GM12801 (cell line): Measurements from ENCODE around the gene KDM8.

Experiments
- TF ChIP-seq, protein P1 (sequence below): IDR thresholded peaks from one replicate; pipeline ENCODE4 v1.5.1; 2011; ENCODE audit warnings: control low read depth; ENCODE audit not compliant: insufficient read length; ENCODE audit errors: extremely low read depth

KDM8 gene

DNA sequence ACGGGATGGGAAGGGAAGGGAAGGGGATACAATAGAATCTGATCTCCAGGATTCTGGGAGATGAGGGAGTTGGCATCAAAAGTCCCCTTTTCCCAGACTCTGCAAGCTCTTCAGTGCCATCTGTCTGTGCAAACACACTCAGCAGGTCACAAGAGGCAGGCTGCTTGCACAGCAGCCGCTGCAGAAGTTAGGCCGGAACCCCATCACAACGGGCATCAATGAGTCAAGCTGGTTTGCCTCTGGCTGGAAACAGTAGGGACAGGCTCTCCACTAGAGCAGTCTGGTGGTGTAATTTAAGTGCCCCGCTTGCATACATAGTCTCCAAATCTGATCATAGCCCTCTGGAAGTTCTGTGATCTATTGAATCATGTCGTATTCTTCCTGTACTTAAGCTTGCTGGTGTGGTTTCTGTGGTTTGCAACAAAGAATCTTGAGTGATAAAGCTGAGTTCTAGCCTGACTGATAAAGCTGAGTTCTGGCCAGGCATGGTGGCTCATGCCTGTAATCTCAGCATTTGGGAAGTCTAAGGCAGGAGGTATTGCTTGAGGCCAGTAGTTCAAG lies 33.7 kb upstream of the KDM8 start:
- TF ChIP-seq, protein P1, sequence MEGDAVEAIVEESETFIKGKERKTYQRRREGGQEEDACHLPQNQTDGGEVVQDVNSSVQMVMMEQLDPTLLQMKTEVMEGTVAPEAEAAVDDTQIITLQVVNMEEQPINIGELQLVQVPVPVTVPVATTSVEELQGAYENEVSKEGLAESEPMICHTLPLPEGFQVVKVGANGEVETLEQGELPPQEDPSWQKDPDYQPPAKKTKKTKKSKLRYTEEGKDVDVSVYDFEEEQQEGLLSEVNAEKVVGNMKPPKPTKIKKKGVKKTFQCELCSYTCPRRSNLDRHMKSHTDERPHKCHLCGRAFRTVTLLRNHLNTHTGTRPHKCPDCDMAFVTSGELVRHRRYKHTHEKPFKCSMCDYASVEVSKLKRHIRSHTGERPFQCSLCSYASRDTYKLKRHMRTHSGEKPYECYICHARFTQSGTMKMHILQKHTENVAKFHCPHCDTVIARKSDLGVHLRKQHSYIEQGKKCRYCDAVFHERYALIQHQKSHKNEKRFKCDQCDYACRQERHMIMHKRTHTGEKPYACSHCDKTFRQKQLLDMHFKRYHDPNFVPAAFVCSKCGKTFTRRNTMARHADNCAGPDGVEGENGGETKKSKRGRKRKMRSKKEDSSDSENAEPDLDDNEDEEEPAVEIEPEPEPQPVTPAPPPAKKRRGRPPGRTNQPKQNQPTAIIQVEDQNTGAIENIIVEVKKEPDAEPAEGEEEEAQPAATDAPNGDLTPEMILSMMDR: no peak

DNA sequence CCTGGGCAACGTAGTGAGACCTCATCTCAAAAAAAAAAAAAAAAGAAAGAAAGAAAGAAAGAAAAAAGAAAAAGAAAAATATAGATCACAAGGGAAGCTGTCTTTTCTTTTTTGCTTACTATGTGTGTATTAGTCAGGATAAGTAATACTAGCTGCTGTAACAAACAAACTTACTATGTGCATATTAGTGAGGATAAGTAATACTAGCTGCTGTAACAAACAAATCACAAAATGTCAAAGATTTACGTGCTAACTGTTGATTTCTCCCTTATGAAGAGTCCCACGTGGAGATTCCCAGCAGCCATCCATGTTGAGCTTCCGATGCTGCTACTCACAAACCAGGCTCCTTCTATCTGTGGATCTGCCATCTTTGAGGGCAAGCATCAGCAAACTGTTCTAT lies 31.7 kb upstream of the KDM8 start:
- TF ChIP-seq, protein P1: no peak

DNA sequence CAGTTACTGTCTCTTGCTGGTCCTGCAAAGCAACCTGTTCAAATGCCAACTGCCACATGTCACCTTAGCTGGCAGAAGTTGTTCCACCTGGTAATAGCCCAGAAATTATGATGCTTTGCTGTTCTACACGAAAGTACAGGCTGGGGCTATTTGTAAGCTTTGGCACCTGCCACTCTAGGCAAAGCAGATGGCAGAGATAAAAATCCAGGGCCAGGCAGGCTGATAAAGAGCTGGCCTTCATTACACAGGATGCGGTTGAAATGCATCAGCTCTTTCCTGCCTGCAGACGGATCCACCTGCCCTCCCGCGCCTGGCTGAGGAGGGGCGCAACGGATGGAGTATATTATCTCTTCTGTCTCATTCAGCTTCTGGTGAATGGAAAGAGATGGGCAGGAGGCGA lies 29.3 kb upstream of the KDM8 start:
- TF ChIP-seq, protein P1: no peak

DNA sequence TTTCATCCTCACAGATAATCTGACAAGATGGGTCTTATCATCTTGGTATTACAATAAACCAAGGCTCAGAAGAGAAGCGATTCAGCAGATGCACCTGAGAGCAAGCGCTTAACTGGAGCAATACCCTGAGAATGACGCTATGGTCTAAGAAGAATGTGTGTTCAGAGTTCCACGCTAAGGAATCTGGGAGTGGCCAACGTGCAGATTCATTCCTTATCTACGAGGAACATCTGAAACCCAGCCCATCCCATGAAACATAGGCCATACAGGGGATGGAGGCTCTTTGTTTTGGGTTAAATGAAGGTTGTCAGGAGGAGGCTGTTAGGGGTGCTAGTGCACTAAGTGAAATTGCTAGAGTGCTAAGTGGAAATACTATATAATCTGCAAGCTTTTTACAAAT lies 28.5 kb upstream of the KDM8 start:
- TF ChIP-seq, protein P1: no peak

DNA sequence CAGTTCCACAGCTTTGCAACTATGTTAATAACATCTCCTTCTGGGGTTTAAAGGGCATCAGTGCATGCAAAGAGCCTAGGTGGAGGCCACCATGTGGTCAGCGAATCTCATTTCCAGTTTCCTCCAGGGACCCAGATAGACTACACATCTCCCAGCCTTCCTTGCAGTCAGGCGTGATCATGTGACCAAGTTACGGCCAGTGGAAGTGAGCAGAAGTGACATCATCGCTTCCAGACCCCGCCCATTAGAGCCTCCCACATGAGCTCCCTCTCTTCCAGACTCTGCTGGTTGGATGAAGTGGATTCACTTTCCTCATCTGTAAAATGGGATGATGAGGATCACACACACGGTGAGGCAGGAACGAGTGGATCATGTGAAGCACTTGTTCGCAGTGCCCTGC lies 27.4 kb upstream of the KDM8 start:
- TF ChIP-seq, protein P1: no peak

DNA sequence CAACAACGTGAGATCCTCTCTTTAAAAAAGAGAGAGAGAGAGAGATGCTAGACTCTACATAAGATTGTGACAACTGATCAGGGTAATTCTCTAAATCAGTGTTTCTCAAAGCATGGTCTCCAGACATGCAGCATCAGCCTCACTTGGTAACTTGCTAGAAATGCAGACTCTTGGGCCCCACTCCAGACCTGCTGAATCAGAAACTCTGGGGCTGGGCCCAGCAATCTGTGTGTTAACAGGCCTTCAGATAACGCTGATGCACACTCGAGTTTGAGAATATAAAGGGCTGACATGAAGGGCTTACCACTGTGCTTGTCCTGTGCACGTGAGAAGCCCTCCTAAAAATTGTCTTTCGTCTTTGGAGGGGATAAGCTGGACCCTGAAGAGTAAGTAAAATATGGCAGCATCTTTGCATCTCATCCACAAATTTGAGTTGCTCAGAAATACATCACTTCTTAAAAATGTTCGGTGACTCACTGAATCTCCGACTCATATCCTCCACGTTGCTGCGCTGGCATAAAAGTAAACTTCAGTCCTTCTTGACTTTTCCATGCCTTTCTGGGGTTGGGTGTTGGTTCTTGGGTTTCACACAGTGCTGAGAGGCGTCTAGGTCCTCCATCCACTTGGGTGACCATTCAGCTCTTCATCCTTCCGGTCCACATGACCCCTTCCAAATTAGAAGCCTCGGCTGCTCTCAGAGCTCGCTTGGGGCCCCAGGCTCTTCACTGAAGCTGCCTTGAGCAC lies 26.1 kb upstream of the KDM8 start:
- TF ChIP-seq, protein P1: no peak

DNA sequence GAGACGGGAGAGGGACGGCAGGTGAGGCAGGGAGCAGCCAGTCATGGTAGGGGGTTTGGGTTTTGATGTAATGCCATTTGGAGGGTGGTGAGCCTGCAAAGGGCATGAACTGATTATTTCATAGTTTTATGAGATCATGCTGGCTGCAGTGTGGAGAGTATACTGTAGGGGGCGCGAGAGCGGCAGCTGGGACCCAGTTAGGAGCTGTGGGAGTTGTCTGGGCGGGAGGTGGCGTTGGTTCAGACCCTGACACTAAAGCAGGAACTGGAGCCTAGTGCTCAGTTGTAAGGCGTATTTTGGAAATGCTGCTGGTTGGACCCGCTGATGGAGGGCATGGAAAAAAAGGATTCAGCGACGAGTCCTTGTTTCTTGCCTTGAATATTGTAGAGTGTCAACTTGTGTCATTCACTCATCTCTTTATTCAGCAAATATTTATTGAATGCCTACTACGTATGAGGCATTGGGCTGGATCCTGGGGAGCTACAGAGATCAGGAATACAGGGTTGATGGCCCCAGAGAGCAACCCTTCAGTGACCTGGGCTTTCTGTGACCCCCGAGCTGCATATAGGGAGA lies 23.7 kb upstream of the KDM8 start:
- TF ChIP-seq, protein P1: peak; percentile 80
